IPS DF 19.7 (cell line): Measurements from ENCODE around the gene TRIM17.

ENCODE experiments used
- DNase-seq: peaks from one replicate; pipeline ENCODE4 v3.0.0-alpha.2; 2013; ENCODE audit warnings: low read depth, low spot score

TRIM17 gene

GRCh38 chr1:228417483-228418203 lies 982 bp upstream of the TRIM17 start:
- DNase-seq, result no peak

DNA sequence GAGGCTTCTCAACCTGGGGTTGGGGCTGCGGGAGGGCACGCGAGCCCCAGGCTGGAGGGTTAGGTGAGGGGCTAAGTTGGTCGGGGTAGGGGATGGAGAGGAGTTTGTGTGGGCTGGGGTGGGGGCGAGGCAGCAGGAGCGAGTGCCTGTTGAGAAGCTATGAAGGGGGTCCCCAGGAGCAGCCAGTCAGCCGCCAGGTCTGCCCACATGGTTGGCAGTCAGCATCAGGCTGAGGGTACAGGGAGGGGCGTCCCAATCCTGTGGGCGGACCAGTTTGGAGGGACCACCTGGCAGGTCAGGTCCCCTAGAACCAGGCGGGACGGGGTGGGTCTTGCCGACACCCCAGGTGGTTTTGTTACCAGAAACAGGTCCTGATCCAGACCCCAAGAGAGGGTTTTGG lies 400 bp upstream of the TRIM17 start:
- DNase-seq, result no peak

DNA sequence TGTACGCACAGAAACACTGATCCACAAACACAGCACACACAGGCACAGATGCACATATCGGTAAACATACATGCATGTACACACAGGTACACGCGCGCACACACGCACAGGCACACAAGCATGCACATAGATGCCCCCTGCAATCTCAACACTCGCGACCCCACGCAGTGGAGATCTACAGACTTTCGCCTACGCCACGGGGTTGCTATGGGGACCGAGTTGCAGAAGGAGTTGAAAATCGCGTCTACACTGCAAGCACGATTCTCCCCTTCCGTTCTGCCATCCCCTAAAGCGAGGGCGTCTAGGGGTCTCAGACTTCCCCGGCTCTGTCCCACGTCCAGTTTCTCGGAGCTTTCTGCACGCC lies 826 bp downstream of the TRIM17 start:
- DNase-seq, result no peak

- no peak for DNase-seq
These were observed 1.4 kb downstream of the TRIM17 start for GRCh38 chr1:228415221-228415620.

- no peak for DNase-seq
These were observed 2.0 kb downstream of the TRIM17 start for GRCh38 chr1:228414511-228415211.

GRCh38 chr1:228413241-228414010 lies 3.2 kb downstream of the TRIM17 start:
- no peak for DNase-seq

- DNase-seq, result no peak
These were observed 4.9 kb downstream of the TRIM17 start for GRCh38 chr1:228411548-228412430.

DNA sequence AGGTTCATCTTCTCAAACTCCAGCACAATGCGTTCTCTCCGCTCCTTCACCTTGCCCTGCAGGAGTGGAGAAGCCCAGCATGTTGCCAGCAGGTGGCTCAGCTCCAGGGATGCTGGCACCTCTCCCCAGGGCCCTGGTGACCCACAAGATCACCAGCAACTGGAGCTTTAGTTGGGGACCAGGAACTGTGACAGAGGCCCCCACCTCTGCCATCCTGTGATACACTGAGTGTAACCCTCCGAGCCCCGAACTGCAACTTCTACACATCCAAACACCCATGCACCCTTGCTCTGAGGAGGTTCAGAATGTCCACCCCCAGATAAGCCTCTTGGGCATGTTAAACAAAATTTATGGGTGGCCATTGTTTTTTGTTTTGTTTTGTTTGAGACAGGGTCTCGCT lies 5.5 kb downstream of the TRIM17 start:
- no peak for DNase-seq

DNA sequence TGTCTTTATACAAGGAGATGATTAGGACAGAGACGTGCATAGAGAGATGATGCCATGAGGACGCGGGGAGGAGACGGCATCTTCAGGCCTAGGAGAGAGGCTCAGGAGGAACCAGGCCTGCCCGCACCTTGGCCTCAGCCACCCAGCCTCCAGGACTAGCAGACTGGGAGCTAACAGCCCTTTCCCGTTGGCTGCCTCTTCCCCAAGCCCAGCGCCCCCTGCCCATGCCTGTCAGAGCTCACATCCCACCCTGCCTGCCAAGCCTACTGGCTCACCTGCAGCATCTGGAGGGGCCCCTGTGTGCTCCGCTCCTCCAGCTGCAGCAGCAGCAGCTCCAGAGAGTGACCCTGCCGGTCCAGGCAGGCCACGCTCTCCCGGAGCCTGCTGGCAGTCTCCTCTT lies 6.0 kb downstream of the TRIM17 start:
- no peak for DNase-seq

- DNase-seq, result no peak
These were observed 6.6 kb downstream of the TRIM17 start for GRCh38 chr1:228410015-228410414.

- DNase-seq, result no peak
These were observed 7.5 kb downstream of the TRIM17 start for GRCh38 chr1:228408869-228409805.

GRCh38 chr1:228408041-228408868 lies 8.4 kb downstream of the TRIM17 start:
- no peak for DNase-seq

- DNase-seq, result no peak
These were observed 9.3 kb downstream of the TRIM17 start for GRCh38 chr1:228407106-228408040.

DNA sequence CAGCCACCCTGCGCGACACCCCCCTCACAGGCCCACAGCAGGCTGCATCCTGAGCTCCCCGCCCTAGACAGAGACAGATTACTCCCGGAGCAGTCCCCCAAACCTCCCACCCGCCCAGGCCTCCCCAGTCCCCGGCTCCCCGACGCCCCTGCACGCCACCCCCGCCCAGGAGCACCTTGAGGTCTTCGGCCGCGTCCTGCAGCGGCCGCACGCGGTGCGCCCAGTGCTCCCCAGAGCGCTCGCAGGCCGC lies 10.8 kb downstream of the TRIM17 start:
- no peak for DNase-seq

- no peak for DNase-seq
These were observed 11.3 kb downstream of the TRIM17 start for GRCh38 chr1:228405200-228405978.

GRCh38 chr1:228404107-228404720 lies 12.4 kb downstream of the TRIM17 start:
- no peak for DNase-seq

GRCh38 chr1:228403231-228403631 lies 13.4 kb downstream of the TRIM17 start:
- DNase-seq, result no peak

DNA sequence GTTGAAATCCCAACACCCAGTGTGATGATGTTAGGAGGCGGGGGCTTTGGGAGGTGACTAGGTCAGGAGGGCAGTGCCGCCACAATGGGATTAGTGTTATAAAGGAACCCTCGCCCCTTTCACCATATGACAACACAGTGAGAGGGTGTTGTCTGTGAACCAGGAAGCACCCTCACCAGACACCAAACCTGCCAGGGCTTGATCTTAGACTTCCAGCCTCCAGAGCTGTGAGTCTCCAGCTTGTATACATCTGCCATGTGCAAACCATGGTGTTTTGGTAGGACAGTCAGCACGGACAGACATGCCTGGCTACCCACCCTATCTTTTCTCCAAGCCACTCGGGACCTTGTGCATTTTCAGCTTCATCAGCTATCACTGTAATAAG lies 14.0 kb downstream of the TRIM17 start:
- DNase-seq, result no peak
